Measurements from ENCODE around the gene DCTN2. TPM values are rescaled to one million over a fixed set of nuclear protein-coding genes. Genes with fewer than 3 reads are reported as not detected.

The DCTN2 gene
- total RNA-seq, 2 donors from 2014 or later = 131 to 139 TPM

- intact Hi-C loops (cut with DNase I) = no loop called here
- H3K27ac ChIP-seq = no peak overlapping the region
- no peak for DNase-seq
- peaks cover 4% of the 10 kb centered on the region for H3K4me1 ChIP-seq
- no peak for TF ChIP-seq CTCF (IDR thresholded peaks at IDR 0.05)
- H3K9me3 ChIP-seq = no peaks in the 10 kb centered on the region
- no peak overlapping the region for H3K9ac ChIP-seq (ENCODE audit: low read depth in 2 of 2, low read length in 2 of 2)
- H3K27me3 ChIP-seq = no peaks in the 10 kb centered on the region
- H3K36me3 ChIP-seq = no peaks in the 10 kb centered on the region
- no peak overlapping the region for H3K4me3 ChIP-seq
Observed at GRCh38 chr12:57539134-57539768, 7.7 kb downstream of the DCTN2 start.

GRCh38 chr12:57536597-57536942, 10.4 kb downstream of the DCTN2 start:
- no peak overlapping the region for H3K27ac ChIP-seq
- H3K36me3 ChIP-seq = peaks cover 5% of the 10 kb centered on the region

GRCh38 chr12:57535764-57536596, 11.0 kb downstream of the DCTN2 start:
- no peaks in the 10 kb centered on the region for H3K27me3 ChIP-seq
- H3K4me1 ChIP-seq = peaks cover 4% of the 10 kb centered on the region
- H3K27ac ChIP-seq = peak overlapping the region; percentile 16
- no peaks in the 10 kb centered on the region for H3K9me3 ChIP-seq
- intact Hi-C loops (cut with DNase I) = no loop called here
- peak; percentile 67 for DNase-seq
- no peak for TF ChIP-seq CTCF (IDR thresholded peaks at IDR 0.05)
- H3K36me3 ChIP-seq = peaks cover 5% of the 10 kb centered on the region
- H3K9ac ChIP-seq (ENCODE audit: low read depth in 2 of 2, low read length in 2 of 2) = no peak overlapping the region
- H3K4me3 ChIP-seq = no peak overlapping the region

More at GRCh38 chr12:57536597-57536942, 10.4 kb downstream of the DCTN2 start:
- no peak overlapping the region for H3K9ac ChIP-seq (ENCODE audit: low read depth in 2 of 2, low read length in 2 of 2)
- DNase-seq = no peak
- TF ChIP-seq CTCF (IDR thresholded peaks at IDR 0.05) = no peak
- H3K4me3 ChIP-seq = no peak overlapping the region
- intact Hi-C loops (cut with DNase I) = no loop called here
- H3K9me3 ChIP-seq = no peaks in the 10 kb centered on the region
- H3K27me3 ChIP-seq = no peaks in the 10 kb centered on the region
- peaks cover 4% of the 10 kb centered on the region for H3K4me1 ChIP-seq

- Histone ChIP-seq H3K27me3 (no peaks in the 10 kb centered on the region), H3K36me3 (peaks cover 13% of the 10 kb centered on the region), H3K4me3 (no peak overlapping the region), H3K9ac (ENCODE audit: low read depth in 2 of 2, low read length in 2 of 2) (no peak overlapping the region), H3K9me3 (no peaks in the 10 kb centered on the region), H3K4me1 (peaks cover 4% of the 10 kb centered on the region), H3K27ac (peak overlapping the region; percentile 16)
- TF ChIP-seq CTCF (IDR thresholded peaks at IDR 0.05) = no peak
- intact Hi-C loops (cut with DNase I) = no loop called here
- DNase-seq = no peak
Observed at GRCh38 chr12:57534991-57535543, 11.9 kb downstream of the DCTN2 start.

GRCh38 chr12:57534250-57534649, 12.7 kb downstream of the DCTN2 start:
- Histone ChIP-seq H3K4me1 (peaks cover 4% of the 10 kb centered on the region), H3K9me3 (no peaks in the 10 kb centered on the region), H3K27me3 (no peaks in the 10 kb centered on the region), H3K27ac (no peak overlapping the region), H3K9ac (ENCODE audit: low read depth in 2 of 2, low read length in 2 of 2) (no peak overlapping the region), H3K36me3 (peaks cover 14% of the 10 kb centered on the region), H3K4me3 (no peak overlapping the region)
- DNase-seq = no peak
- no peak for TF ChIP-seq CTCF (IDR thresholded peaks at IDR 0.05)
- intact Hi-C loops (cut with DNase I) = no loop called here
